Muscle of back (tissue), 13 donors: ENCODE measurements around the gene ZSWIM7. TPM values are rescaled to one million over a fixed set of nuclear protein-coding genes. Genes with fewer than 3 reads are reported as not detected.

Source experiments
- DNase-seq, 3 donors: peaks; one replicate each; pipeline versions ENCODE4 v3.0.0 to v3.0.0-alpha.2; 2013
- long read RNA-seq, 9 donors: transcript quantifications; one replicate each; lab custom pipeline, GENCODE V29; 2026
- polyA plus RNA-seq, 10 donors: library from polyadenylated mRNA; unstranded; fragments of 120-200 nt; gene quantifications; one replicate each; pipeline ENCODE4 v1.2.1, GENCODE V29; 2013; ENCODE audit not compliant: insufficient read length in 10 of 10

Gene ZSWIM7, protein sequence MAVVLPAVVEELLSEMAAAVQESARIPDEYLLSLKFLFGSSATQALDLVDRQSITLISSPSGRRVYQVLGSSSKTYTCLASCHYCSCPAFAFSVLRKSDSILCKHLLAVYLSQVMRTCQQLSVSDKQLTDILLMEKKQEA
- 10 to 100 TPM; 28.6 to 47.8 (median 37.2) TPM for polyA plus RNA-seq
- long read RNA-seq, donor 1, partial matches to known transcripts = 0 of 10 reads
- long read RNA-seq, donor 1, other reads (novel, unspliced or antisense) = 0 of 10 reads
- long read RNA-seq, donor 2, partial matches to known transcripts = 0 of 6 reads
- long read RNA-seq, donor 2, other reads (novel, unspliced or antisense) = 0 of 6 reads
- long read RNA-seq, donor 3 = 0 reads
- long read RNA-seq, donor 4, transcript ZSWIM7-201 (5 exons, 2,008 nt) = major isoform, 6 of 11 reads
- long read RNA-seq, donor 4, partial matches to known transcripts = 0 of 11 reads
- long read RNA-seq, donor 4, other reads (novel, unspliced or antisense) = 0 of 11 reads
- long read RNA-seq, donor 5, transcript ZSWIM7-201 (5 exons, 2,008 nt) = major isoform, 6 of 24 reads
- long read RNA-seq, donor 5, partial matches to known transcripts = 9 of 24 reads
- long read RNA-seq, donor 5, other reads (novel, unspliced or antisense) = 0 of 24 reads
- long read RNA-seq, donor 6, transcript ZSWIM7-205 (6 exons, 703 nt) = major isoform, 8 of 18 reads
- long read RNA-seq, donor 6, partial matches to known transcripts = 0 of 18 reads
- long read RNA-seq, donor 6, other reads (novel, unspliced or antisense) = 0 of 18 reads
- long read RNA-seq, donor 7, transcript ZSWIM7-201 (5 exons, 2,008 nt) = minor isoform, 6 of 15 reads
- long read RNA-seq, donor 7, transcript ZSWIM7-205 (6 exons, 703 nt) = major isoform, 8 of 15 reads
- long read RNA-seq, donor 7, partial matches to known transcripts = 0 of 15 reads
- long read RNA-seq, donor 7, other reads (novel, unspliced or antisense) = 0 of 15 reads
- long read RNA-seq, donor 8, partial matches to known transcripts = 0 of 3 reads
- long read RNA-seq, donor 8, other reads (novel, unspliced or antisense) = 0 of 3 reads
- long read RNA-seq, donor 9, partial matches to known transcripts = 0 of 1 reads
- long read RNA-seq, donor 9, other reads (novel, unspliced or antisense) = 0 of 1 reads

DNA sequence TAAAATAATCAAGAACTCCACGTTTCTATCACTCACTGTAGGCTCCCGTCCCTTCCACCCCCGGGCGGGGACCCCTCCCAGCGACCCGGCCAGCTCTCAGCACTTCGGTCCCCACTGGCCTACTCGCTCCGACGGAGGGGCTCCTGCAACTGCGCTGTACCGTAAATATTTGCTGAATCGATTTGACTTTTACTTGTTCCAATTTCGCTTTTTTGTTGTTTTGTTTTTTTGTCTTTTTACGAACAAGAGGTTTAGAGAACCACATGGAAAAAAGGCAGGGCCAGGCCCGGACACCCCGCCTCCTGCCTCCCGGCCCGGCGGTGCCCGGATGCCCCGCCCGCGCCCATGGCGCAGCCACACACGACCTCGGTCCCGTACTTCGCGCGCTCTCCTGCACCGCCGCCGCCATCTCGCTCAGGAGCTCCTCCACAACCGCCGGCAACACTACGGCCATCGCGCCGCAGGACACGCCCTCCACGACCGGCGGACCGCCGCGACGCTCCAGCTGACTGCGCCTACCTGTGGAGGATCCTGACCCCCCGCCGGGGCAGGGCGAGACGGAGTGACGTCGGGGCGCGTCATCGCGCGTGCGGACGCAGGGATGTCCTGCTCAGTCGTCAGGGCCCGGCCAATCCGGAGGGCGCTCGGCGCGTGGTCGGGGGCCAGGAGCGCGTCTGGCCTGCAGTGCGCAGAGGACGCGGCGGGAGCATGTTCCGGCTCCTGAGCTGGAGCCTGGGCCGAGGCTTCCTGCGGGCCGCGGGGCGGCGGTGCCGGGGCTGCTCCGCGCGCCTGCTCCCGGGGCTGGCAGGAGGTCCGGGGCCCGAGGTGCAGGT, at the start of gene ZSWIM7, which contains the start of gene TTC19:
TSS of gene ZSWIM7 (minus strand) at position 564 of the 833 bp plus-strand sequence. CDS start at position 454, 110 bp downstream.
TSS of gene TTC19 (plus strand) at position 684 of the 833 bp plus-strand sequence. CDS start at position 709, 25 bp downstream.
- DNase-seq = peak; percentile 94 to 99 (median 97)

DNA sequence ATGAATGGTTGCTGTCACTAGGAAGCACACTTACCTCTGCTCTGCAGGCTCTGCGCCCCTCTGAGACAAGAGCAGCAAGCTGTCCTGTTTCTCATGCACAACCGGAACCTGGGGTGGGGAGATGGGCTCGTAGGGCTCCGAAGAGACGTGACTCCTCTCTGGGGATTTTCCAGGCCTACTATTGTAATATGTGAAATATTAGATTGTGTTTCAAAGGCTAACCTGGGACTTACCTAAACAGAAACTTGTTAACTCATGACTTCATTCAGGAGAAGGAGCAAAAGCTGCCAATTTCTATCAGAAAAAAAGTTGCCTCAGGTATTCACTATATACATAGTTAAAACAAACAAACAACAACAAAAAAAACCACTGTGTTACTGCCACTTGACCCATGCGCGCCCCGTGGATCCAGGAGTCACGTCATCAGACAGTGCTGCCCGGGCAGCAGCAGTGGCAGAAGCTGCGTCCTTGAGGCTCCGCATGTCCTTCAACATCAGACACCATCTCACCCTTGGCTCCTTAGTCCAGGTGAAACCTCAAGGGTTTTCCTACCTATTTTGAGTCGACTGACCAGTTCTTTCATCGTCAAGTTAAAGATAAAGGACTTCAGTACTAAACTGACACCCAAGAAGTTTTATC, 49.4 kb upstream of the ZSWIM7 start:
- DNase-seq = no peak

DNA sequence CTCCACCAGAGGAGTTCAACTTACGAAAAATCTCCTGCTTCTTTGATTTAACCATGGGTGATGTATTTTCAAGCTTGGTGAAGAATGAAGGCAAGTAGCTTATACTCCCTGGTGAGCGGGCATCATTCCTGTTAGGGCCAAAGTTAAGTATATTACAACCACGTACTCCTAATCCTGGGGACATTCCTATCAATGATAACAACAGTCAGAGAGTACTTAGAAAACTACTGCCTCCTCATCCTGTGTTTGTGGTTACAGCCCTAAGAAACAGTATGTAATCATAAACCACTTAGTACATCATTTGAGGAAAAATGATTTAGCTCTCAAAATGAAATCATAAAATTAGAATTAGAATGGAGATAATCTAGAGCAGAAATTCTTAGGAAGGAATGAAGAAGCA, 47.5 kb upstream of the ZSWIM7 start:
- DNase-seq = no peak

DNA sequence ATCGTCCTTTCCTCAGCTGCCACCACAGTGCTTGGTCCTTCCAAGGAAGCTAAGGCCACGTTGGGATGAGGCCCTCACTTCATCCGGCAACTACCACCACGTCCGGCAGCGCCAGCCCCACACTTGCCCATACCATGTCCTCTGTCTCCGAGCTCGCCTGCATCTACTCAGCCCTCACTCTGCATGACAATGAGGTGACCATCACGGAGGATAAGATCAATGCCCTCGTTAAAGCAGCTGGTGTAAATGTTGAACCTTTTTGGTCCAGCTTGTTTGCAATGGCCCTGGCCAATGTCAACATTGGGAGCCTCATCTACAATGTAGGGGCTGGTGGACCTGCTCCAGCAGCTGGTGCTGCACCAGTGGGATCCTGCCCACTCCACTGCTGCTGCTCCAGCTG, 45.0 kb upstream of the ZSWIM7 start:
- DNase-seq = no peak

DNA sequence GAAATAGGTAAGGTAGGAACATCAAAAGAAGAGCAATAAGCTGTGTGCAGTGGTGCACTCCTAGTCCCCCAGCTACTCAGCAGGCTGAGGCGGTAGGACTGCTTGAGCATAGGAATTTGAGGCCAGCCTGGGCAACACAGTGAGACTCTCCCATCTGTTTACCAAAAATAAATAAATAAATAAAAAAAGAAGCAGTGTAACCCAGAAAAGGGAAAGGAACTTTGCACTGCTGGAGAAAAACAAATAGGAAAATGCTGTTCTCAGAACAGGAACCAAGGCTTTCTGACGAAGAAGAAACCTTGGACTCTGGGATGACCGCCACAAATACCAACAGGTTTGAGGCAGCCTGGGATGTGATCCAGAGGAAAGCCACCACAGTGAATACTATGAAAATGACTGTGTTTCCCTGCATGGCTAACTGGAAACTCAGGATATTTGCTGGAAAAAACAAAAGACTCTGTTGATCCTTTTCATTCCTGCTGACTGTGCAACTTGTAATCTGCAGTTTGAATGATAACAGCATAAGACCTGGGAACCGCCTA, 41.3 kb upstream of the ZSWIM7 start:
- peak in 2 of 3 donors; percentile 5 to 15 for DNase-seq

DNA sequence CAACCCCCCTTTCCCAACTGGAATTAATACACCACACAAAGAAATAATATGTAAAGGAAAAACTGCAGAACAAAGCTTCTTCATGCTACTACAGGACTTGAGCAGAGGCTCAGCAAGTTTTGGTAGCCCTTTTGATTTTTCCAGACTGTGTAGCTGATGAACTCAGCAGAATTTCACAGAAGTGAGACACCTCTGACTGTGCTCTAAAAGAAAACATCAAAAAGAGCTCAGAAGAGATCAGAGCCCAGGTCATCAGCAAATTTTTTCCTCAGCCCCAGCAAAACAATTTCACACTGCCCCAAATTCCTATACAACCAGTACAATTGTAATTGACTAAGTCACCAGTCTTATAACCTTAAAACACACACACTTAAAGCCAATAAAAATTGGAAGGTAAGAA, 38.1 kb upstream of the ZSWIM7 start:
- no peak for DNase-seq

DNA sequence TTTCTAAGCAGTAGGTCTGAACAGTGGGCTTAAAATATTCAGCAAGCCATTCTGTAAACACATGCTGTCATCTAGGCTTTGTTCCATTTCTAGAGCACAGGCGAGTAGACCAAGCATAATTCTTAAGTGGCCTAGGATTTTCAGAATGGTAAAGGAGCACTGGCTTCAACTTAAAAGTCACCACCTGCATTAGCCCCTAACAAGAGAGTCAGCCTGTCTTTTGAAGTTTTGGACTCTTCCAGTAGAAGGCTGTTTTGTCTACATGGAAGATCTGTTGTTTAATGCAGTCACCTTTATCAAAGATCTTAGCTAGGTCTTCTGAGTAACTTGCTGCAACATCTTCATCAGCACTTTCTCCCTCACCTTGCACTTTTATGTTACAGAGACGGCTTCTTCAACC, 36.8 kb upstream of the ZSWIM7 start:
- no peak for DNase-seq

DNA sequence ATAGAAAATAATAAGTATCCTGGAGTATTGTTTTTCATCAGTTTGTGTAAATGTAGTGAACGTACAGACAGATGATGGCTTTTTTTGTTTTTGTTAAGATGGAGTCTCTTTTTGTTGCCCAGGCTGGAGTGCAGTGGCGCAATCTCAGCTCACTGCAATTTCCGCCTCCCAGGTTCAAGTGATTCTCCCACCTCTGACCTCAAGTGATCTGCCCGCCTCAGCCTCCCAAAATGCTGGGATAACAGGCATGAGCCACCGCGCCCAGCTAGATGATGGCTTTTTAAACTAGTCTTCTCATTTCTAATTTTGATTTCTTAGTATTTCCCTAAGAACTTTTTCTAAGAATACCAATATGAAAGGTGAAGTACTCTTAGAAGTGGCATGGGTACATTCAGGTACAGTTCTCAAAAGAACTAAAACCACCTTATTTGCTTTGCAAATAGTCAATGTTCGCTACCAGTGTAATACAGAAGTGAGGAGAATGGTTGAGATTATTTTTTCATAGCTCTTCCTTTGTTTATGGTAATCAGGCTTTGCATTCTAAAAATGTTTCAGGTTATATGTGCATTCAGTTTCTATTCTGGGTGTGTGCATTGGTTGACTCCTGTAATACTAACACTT, 34.3 kb upstream of the ZSWIM7 start:
- DNase-seq = no peak

DNA sequence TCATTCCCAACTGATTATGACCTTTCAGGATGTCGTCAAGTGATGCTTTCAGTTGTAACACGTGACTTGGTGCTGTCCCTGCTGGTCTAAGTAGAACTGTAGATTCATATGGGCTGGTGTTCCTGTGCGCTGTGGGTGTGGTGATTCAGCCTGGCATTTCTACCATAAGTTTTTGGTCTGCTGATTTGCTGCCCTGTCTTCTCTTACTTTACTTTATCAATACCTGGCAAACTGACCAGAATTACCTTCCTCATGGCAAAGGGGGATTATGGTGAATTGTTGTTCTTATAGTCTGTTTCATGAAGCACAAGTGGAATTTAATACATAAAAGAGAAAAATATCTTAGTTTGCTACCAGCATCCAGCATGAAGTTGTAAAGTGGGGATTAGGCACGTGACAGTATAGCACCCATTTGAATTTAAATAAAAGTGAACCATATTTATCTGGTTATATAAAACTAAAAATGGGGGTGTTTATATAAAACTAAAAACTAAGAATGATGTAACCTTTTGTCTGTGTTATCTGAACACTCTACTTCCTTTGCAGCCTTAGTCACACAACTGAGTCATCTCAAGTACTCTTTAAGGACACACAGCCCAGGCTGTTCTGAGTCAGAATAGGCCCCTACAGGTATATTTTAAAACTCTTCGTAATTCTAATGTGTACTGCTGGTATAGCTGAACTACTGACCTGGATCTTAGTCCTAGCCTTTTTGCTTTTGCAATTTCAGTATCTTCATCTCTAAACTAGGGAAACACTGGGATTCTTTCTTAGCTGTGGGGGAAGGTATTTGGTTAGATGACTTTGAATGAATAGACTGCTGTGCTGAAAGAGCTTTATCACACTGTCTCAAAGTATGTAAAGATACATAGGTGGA, 28.4 kb upstream of the ZSWIM7 start:
- DNase-seq = peak in 1 of 3 donors; percentile 80

DNA sequence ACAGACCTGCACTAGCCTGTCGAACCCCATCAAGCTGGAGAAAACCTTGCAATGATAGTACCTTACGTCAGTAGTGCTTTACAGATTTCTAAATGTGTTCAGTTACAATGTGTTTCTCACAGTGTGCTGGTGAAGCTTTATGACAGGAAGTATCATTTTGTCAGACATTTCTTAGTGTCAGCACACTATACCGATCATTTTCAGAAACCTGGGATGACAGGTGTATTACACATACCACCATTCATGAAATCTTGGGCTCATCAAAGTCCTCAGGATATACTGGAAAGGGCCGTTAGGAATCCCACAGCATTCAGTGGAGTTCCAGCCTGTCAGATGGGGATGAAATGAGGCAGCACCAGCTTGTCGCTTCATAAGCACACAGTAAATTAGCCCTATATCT, 27.4 kb upstream of the ZSWIM7 start:
- DNase-seq = no peak

DNA sequence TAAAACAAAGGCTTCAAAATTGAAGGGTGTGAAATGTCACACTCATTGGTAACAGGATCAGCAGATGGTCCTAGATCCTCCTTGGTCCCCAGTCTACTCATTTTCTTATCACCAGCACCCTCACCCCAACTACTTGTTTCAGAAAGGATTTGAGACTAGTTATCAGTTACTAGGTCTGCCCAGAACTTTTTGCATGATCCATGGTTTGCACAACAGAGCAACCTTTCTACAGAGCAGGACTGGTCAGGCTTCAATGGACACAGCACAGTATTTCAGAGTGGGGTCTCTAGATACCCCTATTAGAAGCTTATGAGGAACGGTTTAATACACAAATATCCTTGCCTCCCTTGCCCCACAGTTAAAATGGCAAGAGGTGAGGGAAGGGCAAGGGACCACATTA, 25.7 kb upstream of the ZSWIM7 start:
- no peak for DNase-seq

DNA sequence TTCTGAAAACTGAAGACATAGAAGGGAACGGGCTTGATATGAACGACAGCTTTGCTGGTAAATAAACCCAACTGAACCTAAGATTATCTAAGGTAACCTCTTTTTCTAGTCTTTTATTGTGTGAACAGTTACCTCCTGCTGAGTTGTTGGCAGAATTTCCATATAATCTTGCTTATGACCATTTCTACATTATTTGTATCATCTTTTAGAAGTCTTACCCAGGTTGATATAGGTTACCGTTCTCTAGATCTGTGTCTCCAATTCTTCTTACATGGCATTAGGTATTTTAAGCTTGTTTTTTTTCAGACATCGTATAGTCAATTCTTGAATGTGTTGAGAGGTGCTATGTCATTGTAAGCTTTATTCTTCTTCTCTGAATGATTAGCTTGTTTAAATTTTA, 24.4 kb upstream of the ZSWIM7 start:
- DNase-seq = no peak

DNA sequence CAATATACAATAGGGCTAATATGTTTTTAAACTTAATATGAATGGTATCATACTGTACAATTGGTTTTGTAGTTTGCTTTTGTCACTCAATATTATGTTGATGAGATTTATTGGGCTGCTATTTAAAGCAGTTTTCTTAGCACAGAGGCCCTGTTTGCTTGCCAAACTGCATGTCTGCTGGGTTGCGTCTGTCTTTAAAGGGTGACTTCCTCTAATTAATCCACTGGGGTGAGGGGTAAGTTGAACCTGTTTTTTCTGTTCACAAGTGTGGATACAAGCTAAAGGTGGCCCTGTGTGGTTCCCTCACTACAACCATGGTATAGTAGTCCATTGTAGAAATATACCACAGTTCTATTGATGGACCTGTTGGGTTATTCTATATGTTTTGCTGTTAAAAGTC, 19.8 kb upstream of the ZSWIM7 start:
- DNase-seq = no peak

DNA sequence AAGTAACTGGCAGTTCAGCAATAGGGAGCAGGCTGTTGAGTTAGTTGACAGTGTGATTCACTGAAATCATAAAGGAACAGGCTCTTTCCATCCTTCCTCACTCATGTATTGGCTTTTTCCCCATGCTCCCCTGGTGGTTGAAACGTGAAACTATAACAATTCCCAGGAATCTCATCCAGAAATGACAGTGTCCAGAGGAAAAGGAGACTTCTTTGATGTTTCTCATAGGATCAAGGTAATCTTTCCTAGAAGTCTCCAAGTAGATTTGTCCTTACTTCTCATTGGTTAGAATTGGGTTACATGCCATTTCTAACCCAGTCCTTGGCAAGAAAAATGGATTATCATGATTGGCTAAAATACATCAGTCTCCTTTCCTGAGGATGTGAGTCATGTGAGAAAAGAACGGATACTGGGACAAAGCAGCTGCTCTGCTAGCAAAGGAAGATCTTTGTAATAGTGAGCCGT, 14.5 kb upstream of the ZSWIM7 start:
- peak in 2 of 3 donors; percentile 13 to 38 for DNase-seq

DNA sequence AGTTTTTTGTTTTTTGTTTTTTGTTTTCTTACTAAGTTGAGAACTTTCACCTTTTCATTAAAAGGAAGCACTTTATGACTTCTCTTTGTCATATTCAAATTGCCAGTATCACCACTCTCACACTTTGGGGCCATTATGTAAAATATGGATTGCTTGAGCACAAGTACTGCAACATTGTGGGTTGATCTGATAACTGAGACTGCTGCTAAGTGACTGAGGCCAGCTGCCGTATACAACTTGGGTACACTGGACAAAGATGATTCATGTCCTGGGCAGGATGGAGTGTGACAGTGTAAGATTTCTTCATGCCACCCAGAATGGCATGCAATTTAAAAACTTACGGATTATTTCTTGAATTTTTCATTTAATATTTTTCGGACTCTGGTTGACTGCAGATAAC, 7.9 kb upstream of the ZSWIM7 start:
- no peak for DNase-seq

DNA sequence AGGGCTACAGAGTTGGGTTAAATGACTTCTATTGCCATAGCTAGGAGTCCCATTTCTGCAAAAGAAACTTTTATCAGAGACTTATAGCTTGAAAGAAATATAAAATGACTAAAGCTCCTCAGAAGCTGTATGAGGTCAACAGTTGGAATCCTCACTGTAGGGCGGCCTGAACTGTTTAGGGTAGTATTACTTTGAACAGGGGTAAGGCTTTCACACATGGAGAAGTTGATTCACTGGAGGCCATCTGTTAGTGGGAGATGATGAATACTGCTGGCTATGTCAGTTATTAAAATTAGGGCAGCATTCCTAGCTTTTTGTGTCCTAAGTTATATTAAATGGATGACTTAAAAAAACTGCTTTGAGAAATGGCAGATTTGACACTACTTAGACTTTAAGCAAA, 6.1 kb upstream of the ZSWIM7 start:
- DNase-seq = no peak

DNA sequence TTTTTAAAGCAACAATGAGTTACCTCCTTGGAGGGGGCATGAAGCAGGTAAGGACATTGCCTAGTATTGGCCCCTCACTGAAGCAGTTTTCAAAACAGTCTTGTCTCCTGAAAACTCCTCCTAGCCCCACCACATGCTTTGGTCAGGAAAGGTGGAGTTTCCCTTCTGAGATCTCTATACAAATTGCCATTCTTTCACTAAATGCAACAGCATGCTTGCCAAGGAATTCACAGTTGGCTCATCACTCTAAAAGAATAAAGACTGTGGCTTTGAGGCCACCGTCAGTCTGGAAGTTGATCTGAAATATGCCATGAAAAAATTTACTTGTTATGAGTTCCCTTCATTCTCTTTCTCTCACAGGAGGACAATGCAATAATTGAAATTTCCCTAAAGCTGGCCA, 4.3 kb upstream of the ZSWIM7 start:
- no peak for DNase-seq

DNA sequence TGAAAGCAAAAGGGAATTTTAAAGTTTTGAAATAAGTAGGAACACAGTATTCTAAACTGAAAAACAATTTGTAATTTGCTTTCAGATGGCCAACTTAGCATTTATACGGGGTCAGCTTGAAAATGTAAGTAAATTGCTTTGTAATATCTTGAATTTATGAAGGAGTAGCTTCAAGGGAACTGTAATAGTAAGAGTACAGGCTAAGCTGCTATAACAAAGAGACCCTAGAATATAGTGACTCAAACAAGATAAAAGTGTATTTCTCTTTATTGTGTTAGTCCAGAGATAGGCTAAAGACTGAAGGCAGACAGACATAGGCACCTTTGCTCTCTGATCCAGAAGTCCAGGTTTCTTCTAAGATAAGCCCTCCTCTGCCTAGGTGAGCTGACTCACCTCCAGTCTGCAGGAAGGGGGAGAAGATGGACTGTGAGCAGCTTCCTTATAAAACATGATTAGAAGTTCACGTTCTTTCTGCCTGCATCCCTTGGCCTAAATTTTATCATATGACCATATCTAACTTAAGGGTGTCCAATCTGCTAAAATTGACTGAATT, 3.3 kb upstream of the ZSWIM7 start:
- no peak for DNase-seq
